ENCODE measurements around the gene DLG2. TPM values are rescaled to one million over a fixed set of nuclear protein-coding genes. Genes with fewer than 3 reads are reported as not detected.

DLG2 gene
- total and polyA plus RNA-seq, 2 of the 4 experiments (the other 2 are of a cell fraction) = 0.31 to 0.36 TPM

DNA sequence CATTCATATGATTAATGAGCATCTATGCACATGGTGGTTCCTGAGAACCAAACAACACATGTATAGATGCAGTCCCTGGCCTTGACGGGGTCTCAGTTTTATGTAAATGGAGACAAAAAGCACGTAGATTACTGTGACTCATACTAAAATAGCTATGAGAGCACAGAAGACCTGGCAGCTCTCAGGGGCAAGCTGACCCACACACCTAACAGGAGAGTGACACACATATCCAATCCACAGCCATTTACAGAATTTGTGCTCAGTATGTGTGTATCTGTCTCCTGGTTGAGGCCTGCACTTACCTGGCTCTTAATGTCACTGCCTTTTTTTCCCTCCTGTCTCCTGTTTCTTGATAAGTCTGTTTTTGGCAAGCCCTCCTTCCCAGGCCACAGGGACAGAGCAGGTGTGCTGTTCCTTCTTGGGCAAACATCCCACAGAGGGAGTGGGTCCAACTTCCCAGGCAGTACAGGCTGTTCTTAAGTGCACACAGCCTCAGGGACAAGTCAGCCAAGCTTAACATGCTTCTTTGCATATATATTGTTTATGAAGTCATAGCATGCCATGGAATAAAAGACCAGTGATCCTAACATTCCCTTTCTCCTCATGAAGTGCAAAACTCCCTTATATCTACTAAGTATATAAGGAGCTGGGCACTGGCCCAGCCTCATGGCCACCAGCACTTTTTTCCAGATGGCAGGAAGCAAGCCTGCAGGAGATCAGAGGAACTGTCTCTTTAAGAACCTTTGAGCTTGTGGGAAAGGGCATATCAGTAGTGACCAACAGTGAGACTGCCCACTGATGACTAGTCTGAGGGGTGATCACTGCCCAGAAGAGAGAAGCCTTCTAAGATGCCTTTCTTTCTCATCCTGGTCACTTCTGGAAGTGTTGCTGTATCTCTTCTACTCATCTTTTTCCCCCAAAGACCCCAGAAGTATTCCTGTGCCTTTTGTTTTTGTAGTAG is 2216.3 kb downstream of the DLG2 start:
- WGBS, 2 experiments (ENCODE audit: extremely low coverage in 2 of 2, insufficient read length in 1 of 2) = no CpG with 5 or more reads among the region's 2 CpGs
- no peak overlapping the region for H2AK9ac ChIP-seq (replicated peaks; ENCODE audit: low read depth, low read length, poor library complexity)
- in situ Hi-C loops (cut with MboI; ENCODE audit: low sequenced_read_pairs) = no loop called here

More for the DNA sequence above, 2216.3 kb downstream of the DLG2 start:
- no peak overlapping the region for H3K4ac ChIP-seq (ENCODE audit: low read depth, low read length)
- H4K8ac ChIP-seq (ENCODE audit: low read depth in 2 of 2, low read length in 2 of 2) = no peak overlapping the region
- H2BK20ac ChIP-seq (ENCODE audit: low read depth, low read length) = no peak overlapping the region
- no peak for DNase-seq
- ChIA-PET POLR2A (ENCODE audit: unreplicated experiment) (no interaction called here), CTCF (no interaction called here)
- H4K91ac ChIP-seq (ENCODE audit: insufficient read depth, low read depth, low read length) = no peak overlapping the region
- no peaks in the 10 kb centered on the region for H3K27me3 ChIP-seq (ENCODE audit: control insufficient read depth, insufficient read depth, low read length)
- ATAC-seq (ENCODE audit: low read depth) = no peak
- no peak overlapping the region for H4K5ac ChIP-seq (ENCODE audit: low read depth, low read length)
- H2AK5ac ChIP-seq (ENCODE audit: low read depth, low read length) = no peak overlapping the region
- H3K9ac ChIP-seq (ENCODE audit: low read depth, low read length) = no peak overlapping the region
- H3K18ac ChIP-seq (ENCODE audit: low read depth, low read length) = no peak overlapping the region
- no peak overlapping the region for H3K4me3 ChIP-seq (ENCODE audit: insufficient read depth, low read depth, low read length)
- H3K56ac ChIP-seq (ENCODE audit: extremely low read depth, insufficient read depth, low read length) = no peak overlapping the region; the same call in 1 of the 2 replicates
- H4K20me1 ChIP-seq (ENCODE audit: insufficient read depth, low read length) = no peaks in the 10 kb centered on the region
- BruUV-seq (replicated peaks) = no TSS peak
- TF ChIP-seq BHLHE40 (IDR thresholded peaks at IDR 0.05; ENCODE audit: low read depth, low read length) (no peak), CHD1 (IDR thresholded peaks at IDR 0.05; ENCODE audit: low read depth, low read length) (no peak), MAFK (IDR thresholded peaks at IDR 0.05; ENCODE audit: low read depth, low read length) (no peak), MXI1 (IDR thresholded peaks at IDR 0.05; ENCODE audit: borderline replicate concordance, low read depth, low read length) (no peak), CEBPB (IDR thresholded peaks at IDR 0.05; ENCODE audit: low read depth, low read length) (no peak), RFX5 (IDR thresholded peaks at IDR 0.05; ENCODE audit: low read depth, low read length) (no peak), MAZ (IDR thresholded peaks at IDR 0.05; ENCODE audit: borderline replicate concordance, low read depth, low read length) (no peak), RCOR1 (IDR thresholded peaks at IDR 0.05; ENCODE audit: insufficient replicate concordance, low read length) (no peak), FOS (IDR thresholded peaks at IDR 0.05; ENCODE audit: low read depth, low read length) (no peak)
- TF ChIP-seq, protein P1, sequence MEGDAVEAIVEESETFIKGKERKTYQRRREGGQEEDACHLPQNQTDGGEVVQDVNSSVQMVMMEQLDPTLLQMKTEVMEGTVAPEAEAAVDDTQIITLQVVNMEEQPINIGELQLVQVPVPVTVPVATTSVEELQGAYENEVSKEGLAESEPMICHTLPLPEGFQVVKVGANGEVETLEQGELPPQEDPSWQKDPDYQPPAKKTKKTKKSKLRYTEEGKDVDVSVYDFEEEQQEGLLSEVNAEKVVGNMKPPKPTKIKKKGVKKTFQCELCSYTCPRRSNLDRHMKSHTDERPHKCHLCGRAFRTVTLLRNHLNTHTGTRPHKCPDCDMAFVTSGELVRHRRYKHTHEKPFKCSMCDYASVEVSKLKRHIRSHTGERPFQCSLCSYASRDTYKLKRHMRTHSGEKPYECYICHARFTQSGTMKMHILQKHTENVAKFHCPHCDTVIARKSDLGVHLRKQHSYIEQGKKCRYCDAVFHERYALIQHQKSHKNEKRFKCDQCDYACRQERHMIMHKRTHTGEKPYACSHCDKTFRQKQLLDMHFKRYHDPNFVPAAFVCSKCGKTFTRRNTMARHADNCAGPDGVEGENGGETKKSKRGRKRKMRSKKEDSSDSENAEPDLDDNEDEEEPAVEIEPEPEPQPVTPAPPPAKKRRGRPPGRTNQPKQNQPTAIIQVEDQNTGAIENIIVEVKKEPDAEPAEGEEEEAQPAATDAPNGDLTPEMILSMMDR (conservative IDR thresholded peaks at IDR 0.05; ENCODE audit: low read depth, low read length) = no peak
- TF ChIP-seq, protein P2, sequence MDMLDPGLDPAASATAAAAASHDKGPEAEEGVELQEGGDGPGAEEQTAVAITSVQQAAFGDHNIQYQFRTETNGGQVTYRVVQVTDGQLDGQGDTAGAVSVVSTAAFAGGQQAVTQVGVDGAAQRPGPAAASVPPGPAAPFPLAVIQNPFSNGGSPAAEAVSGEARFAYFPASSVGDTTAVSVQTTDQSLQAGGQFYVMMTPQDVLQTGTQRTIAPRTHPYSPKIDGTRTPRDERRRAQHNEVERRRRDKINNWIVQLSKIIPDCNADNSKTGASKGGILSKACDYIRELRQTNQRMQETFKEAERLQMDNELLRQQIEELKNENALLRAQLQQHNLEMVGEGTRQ (IDR thresholded peaks at IDR 0.05; ENCODE audit: low read depth, low read length) = no peak
- TF ChIP-seq, protein P3, sequence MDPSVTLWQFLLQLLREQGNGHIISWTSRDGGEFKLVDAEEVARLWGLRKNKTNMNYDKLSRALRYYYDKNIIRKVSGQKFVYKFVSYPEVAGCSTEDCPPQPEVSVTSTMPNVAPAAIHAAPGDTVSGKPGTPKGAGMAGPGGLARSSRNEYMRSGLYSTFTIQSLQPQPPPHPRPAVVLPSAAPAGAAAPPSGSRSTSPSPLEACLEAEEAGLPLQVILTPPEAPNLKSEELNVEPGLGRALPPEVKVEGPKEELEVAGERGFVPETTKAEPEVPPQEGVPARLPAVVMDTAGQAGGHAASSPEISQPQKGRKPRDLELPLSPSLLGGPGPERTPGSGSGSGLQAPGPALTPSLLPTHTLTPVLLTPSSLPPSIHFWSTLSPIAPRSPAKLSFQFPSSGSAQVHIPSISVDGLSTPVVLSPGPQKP (IDR thresholded peaks at IDR 0.05; ENCODE audit: borderline replicate concordance, low read depth, low read length) = no peak
- H2AFZ ChIP-seq (replicated peaks; ENCODE audit: low read length, poor library complexity) = no peak overlapping the region
- H3K36me3 ChIP-seq (ENCODE audit: control insufficient read depth, insufficient read depth, low read length) = no peaks in the 10 kb centered on the region
- H2BK5ac ChIP-seq (ENCODE audit: low read depth, low read length, poor library complexity, severe bottlenecking) = no peak overlapping the region
- H3K4me1 ChIP-seq (ENCODE audit: control insufficient read depth, insufficient read depth, low read length) = no peaks in the 10 kb centered on the region
- H3K27ac ChIP-seq (ENCODE audit: insufficient read depth, low read length) = no peak overlapping the region
- no peak overlapping the region for H2BK15ac ChIP-seq (ENCODE audit: low read depth, low read length)
- intact Hi-C loops (cut with micrococcal nuclease) = no loop called here
- no peaks in the 10 kb centered on the region for H3K9me1 ChIP-seq (ENCODE audit: insufficient read depth, low read length)
- no peak overlapping the region for H2BK120ac ChIP-seq (ENCODE audit: low read depth, low read length)
- no peaks in the 10 kb centered on the region for H3K9me3 ChIP-seq (ENCODE audit: control insufficient read depth, insufficient read depth, low read length)
- H3K23ac ChIP-seq (ENCODE audit: low read depth, low read length) = no peak overlapping the region
- H3K14ac ChIP-seq (replicated peaks; ENCODE audit: low read depth, low read length) = no peak overlapping the region
- dilution Hi-C loops (cut with HindIII; ENCODE audit: low sequenced_read_pairs, unreplicated experiment) = no loop called here
- H3K4me2 ChIP-seq (ENCODE audit: low read depth, low read length) = no peak overlapping the region
- no peaks in the 10 kb centered on the region for H3K79me1 ChIP-seq (ENCODE audit: low read depth in 1 of 2, low read length in 2 of 2)

All from IMR-90 (cell line).